Bone marrow (tissue), 2 donors: ENCODE data around the gene PLD6.

Source experiments
- DNase-seq, 2 donors: peaks; one replicate each; lab custom pipeline; 2025; lab: John Stamatoyannopoulos, UW

PLD6 gene

GRCh38 chr17:17153709-17154108 is 52.4 kb downstream of the PLD6 start:
- DNase-seq, result no peak

GRCh38 chr17:17153071-17153470 is 53.1 kb downstream of the PLD6 start:
- DNase-seq, result no peak

- DNase-seq, result no peak
These were observed 53.7 kb downstream of the PLD6 start for GRCh38 chr17:17152385-17152784.

GRCh38 chr17:17151962-17152361 is 54.2 kb downstream of the PLD6 start:
- DNase-seq, result peak; percentile 23 to 82

- no peak for DNase-seq
These were observed 54.6 kb downstream of the PLD6 start for GRCh38 chr17:17151541-17151940.

- no peak for DNase-seq
These were observed 55.1 kb downstream of the PLD6 start for GRCh38 chr17:17151055-17151454.
